Stimulated activated CD4-positive, alpha-beta T cell treated with anti-CD3 and anti-CD28 coated beads, Interleukin-4, amount 100 ng/mL, for 24 hours (primary cell): ENCODE data around the gene GTF2A2.
"Not testable (repeated sequence)": the region's sequence is repeated elsewhere in the genome, so short reads cannot be mapped to it uniquely, and the experiment has no call there.

Source experiments
- DNase-seq: peaks from one replicate; pipeline ENCODE4 v3.0.0-alpha.2; 2020

The GTF2A2 gene

DNA sequence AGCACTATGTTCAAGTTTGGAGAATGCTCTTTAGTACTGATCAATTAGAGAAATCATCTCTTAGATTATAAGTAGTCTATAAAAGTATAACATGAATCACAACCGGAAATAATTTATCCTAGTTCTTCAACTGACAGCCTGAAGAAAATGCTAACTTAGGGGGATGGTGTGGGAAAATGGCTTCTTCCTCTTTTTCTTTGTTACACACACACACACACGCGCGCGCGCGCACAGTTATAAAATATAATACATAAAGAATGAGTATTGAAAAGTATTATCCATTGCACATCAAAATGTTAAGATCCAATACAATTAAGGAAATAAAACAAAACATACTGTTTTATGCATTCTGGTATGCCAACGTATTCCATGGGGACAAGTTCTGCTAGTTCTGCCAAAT, 11.2 kb upstream of the GTF2A2 start:
- no peak for DNase-seq

DNA sequence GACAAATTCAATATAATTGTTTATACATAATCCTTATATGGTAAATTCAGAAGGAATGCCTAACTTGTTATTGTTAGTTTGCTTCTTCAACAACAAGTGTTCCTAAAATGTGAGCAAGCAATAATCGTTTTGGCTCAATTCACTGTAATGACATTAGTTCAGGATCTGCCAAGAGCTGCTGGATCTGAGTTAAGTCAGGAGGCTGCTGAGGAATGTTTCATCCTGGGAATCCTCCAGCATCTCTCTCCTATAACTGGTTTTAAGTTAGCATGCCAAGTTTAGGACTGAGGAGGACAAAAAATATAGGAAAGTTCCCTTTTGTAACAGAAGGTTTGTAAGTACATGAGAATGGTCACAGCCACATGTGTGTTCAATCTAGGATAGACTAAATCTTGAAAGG, 4.9 kb upstream of the GTF2A2 start:
- no peak for DNase-seq

DNA sequence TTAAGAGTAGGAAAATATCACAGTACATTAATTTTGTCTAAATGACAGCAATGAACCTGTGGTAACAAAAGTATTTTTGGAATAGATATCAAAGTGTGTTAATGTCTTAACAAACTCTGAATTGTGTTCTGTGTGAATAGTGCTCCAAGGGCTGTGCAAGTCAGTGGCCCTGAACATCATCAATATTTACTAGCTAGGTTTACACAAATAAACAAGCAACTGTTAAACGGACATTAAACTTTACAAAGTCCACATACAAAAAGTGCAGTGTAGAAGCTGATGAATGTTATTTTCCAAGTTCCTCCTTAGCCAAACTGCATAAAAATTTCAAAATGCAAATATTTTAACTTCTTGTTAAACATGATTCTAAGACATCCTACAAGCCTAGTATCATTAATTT, 2.1 kb upstream of the GTF2A2 start:
- no peak for DNase-seq

DNA sequence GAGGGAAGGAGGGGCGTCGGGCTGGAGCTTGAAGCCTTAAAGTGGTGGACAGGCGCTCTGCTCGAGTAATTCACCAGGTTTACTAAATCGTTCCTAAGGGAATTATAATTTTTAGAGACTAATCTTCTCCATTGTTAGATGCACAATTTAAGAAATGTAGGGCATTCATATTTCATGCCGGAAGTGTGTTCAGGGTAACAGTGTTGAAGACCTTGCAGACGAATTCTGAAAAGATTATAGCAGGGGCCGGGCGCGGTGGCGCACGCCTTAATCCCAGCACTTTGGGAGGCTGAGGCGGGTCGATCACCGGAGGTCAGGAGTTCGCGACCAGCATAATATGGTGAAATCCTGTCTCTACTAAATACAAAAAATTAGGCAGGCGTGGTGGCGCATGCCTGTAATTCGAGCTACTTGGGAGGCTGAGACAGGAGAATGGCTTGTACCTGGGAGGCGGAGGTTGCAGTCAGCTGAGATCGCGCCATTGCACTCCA, 365 bp upstream of the GTF2A2 start:
- DNase-seq = no peak

DNA sequence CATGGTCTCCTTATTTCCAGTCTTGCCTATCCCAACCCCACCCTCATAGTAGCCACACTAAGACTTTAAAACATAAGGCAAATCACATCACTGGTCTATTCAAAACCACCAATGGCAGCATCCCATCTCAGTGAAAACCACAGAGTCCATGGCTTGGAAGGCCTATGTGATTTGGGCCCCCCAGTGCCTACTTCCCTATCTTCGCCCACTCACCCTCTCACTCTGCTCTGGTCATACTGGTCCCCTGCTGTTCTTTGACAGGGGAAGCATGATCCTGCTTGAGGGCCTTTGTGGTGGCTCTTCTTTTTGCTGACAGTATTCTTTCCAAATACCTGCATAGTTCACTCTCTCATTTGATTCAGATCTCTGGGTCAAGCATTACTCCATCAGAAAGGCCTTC, 3.3 kb downstream of the GTF2A2 start:
- DNase-seq = no peak

DNA sequence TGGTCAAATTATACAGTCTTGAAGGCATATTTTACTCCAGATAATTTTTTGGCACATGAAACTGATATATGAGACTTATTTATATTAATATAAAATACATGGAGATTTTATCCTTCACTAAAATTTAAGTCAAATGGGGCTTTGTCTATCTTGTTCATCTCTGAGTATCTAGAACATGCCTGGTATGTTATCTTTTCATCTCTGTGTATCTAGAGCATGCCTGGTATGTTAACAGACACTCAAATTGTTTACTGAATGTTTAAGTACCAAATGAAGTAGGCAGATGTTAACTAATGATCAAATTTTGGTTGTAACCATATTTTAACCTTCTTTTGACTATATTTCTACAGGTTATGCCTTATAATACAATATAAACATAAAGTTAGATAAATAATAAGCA, 7.7 kb downstream of the GTF2A2 start:
- DNase-seq = no peak

DNA sequence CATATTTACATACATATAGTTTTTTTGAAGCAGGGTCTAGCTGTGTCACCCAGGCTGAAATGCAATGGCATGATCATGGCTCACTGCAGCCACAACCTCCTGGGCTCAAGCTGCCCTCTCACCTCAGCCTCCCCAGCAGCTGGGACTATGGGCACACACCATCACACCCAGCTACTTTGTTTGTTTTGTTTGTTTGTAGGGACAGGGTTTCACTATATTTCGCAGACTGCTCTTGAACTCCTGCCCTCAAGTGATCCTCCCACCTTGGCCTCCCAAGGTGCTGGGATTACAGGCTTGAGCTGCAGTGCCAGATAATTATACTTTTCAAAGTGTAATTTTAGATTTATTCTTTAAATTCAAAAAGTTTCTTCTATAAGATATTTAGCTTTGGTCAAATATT, 10.2 kb downstream of the GTF2A2 start:
- no peak for DNase-seq

DNA sequence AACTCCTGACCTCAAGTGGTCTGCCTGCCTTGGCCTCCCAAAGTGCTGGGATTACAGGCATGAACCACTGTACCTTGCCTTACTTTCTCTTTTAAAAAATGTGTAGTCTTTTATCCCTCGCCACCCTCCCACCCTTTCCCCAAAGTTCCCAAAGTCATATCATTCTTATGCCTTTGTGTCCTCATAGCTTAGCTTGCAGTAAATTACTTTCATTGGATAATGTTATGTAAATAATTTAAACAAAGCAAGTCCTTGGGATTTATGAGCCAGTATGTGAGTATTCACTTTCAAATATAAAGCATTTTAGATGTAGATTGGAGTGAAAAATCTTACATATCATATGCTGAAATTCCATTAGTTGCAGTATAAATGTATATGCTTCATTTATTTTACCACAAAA, 11.0 kb downstream of the GTF2A2 start:
- no peak for DNase-seq

DNA sequence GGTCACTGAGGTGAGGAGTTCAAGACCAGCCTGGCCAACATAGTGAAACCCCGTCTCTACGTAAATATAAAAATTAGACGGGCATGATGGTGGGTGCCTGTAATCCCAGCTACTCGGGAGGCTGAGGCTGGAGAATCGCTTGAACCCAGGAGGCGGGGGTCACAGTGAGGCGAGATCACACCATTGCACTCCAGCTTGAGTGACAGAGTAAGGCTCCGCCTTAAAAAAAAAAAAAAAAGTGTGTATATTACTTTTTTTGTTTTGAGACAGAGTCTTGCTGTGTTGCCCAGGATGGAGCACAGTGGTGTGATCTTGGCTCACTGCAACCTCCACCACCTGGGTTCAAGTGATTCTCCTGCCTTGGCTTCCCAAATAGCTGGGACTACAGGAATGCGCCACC, 11.5 kb downstream of the GTF2A2 start:
- DNase-seq = not testable (repeated sequence)

DNA sequence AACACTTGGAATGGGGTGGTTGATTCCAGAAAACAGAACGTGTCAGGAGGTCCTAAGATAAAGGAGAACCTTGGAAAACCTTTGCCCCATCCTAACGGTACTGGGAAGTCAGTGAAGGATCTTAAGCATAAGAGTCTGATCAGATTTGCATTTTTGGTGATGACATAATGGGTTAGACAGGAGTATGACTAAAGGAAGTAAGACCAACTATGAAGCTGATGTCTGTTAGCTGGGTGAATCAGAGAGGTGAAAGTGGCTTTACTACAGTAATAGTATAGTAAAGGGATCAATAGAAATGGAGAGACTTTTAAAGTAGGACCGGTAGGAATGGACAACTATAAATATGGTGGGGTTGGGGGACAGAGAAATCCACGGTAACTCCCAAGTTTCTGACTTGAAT, 12.6 kb downstream of the GTF2A2 start:
- no peak for DNase-seq

DNA sequence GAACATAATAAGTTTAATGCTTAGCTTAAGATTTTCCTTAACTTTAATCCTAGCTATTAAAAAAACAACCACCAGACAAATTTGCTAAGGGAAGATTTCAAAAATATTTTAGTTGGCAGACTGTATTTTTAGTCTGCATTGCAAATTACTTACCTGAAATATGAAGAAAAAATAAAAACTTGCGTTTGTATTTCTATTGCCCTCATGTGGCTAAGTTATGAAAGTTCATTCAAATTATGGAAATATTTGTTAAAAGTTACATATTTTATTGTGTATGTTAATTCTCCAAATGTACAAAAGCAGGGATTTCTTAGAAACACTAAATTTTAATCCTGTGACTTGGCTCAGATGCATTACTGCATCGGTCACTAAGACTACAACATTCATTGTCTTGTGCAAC, 15.0 kb downstream of the GTF2A2 start:
- no peak for DNase-seq

DNA sequence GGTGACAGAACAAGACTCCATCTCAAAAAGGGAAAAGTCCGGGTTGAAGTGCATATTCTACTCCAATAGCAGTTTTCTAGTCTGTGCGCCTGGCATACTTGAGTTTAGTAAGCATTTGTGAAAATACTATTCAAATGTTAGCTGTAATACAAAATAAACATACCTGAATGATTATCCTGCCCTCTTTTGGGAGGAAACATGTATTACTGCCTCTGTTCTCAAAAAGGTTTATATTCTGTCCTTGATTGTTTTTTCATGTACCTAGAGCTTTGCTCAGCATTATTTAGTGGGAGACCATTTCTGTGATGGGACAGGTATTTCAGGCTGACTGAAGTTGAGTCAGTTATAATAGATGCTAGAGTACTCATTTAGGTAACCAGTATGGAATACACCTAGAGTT, 19.8 kb downstream of the GTF2A2 start:
- not testable (repeated sequence) for DNase-seq

DNA sequence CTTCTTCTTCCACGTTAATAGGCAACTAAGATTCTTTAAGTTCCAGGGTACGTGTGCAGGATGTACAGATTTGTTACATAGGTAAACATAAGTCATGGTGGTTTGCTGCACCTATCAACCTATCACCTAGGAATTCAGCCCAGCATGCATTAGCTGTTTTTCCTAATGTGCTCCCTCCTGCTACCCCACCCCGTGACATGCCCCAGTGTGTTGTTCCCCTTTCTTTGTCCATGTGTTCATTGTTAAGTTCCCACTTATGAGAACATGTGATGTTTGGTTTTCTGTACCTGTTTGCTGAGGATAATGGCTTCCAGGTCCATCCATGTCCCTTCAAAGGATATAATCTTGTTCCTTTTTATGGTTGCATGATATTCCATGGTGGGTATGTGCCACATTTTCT, 21.1 kb downstream of the GTF2A2 start:
- DNase-seq = no peak

DNA sequence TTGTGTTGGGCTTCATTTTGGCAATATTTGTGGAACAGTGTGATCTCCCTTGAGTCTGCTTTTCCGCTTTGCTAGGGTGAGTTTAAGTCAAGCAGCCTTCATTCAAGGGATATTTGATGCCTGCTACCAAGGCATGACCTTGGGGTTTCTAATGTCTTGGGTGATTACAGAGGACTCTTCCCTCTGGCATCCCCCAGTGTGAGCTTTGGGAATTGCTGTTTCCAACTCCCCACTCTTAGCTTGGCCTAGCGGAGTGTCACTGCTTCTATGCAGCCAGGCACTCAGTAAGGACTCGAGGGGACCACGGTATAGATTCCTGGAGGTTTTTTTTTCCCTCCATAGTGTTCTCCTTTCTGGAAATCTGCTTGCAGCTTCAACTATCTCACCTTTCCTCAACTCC, 24.6 kb downstream of the GTF2A2 start:
- no peak for DNase-seq

DNA sequence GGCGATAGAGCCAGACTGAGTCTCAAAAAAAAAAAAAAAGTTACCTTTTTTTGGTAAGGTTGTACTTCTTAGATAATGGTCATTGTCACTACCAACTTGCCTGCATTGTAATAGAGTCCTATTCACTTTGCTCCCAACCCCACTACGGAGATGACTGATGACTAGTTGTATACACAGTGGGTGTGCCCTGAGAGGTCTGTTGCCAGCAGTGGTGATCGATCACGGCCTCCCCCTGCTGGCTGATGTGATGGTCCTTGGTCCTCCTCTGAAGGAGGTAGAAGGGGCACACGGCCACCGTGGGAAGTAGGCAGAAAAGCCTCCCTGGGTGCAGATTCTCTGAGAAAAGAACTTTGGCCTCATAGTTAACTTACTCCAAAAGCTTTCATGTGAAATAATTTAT, 35.0 kb downstream of the GTF2A2 start:
- DNase-seq = peak; percentile 44

DNA sequence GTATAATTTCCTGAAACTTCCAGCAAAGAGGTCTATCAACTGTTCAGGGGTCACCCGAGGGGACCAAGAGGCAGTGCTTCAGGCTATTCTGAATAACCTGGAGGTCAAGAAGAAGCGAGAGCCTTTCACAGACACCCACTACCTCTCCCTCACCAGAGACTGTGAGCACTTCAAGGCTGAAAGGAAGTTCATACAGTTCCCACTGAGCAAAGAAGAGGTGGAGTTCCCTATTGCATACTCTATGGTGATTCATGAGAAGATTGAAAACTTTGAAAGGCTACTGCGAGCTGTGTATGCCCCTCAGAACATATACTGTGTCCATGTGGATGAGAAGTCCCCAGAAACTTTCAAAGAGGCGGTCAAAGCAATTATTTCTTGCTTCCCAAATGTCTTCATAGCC, 38.9 kb downstream of the GTF2A2 start:
- no peak for DNase-seq

DNA sequence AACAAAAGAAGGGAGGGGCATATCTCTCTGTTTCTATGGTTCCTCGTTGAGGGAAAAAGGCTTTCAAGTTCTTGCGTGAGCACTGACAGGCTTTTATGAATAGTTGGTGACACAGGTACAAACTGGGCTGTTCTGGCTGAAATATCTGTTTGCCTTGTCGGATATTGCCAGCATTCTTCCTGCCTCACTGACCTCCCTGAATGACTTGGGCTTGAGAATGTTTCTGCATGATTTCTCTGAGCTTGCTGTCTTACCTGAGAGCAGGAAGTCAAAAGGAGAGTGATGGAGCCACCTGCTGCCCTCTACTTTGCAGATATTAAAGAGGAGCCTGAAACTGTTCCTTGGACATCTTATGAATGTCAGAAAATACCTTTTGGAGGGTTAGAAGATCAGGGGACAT, 40.9 kb downstream of the GTF2A2 start:
- no peak for DNase-seq

DNA sequence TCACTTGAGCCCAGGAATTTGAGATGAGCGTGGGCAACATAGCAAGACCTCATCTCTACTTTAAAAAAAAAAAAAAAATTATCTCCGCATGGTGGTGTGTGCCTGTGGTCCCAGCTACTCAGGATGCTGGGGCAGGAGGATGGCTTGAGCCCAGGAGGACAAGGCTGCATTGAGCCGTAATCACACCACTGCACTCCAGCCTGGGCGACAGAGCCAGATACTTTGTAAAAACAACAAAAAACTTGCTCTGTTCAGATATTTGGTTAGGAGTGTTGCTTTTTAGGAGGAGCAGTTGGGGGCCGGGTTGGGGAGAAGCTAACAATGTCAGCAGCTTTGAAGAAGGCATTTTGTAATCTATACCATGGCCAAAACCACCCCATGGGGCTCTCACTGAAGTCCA, 41.7 kb downstream of the GTF2A2 start:
- no peak for DNase-seq

DNA sequence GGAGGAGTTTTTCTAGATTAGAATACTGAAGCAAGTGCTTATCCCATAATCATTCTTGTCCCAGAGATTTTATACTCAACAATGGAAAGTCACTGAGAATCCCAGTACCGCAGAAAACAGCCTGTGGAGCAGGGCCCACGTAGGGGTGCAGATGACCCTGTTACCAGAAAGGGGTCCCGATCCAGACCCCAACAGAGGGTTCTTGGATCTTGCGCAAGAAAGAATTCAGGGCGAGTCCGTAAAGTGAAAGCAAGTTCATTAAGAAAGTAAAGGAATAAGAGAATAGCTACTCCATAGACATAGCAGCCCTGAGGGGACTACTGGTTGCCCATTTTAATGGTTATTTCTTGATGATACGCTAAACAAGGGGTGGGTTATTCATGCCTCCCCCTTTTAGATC, 43.2 kb downstream of the GTF2A2 start:
- no peak for DNase-seq

DNA sequence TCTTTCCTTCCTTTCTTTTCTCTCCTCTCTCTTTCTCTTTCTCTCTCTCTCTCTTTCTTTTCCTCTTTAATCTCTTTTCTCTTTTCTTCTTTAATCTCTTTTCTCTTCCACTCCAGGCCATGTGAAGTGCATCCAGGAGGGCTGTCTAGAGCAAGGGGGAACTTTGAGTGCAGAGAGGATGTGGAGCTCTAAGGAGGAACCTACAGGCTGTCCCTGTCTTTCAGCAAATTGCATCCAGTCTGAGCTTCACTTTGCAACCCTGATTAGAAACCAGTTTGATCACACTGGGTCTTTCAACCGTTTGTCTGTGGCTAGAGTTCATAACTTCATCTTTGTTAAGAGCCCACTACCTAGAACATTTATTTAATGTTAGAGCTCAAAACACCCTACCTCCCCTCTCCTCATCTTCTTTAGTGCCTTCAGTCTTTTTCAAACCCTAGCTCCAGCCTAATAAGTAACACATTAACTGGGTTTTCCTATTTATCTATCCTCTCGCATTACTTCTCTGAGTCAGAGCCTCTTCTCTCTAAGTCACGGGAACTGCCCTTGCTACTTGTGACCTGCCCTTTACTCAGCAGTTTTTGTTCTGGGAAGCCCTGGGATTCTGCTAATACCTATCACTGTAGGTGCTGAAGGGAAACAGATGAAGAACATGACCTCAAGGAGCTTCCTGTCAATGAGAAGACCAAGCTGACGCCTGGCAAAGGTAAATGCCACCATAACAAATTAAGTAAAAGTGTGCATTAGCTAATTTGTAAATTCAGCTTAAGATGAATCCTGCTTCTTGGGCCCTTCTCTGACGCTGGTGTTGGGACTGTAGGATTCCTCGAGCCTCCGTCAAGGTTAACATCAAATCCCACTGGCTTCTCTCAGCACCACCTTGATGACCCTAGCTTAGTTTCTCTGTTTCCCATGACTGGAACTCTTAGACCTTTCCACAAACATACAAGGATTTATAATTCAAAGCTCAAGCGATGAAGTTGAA, 45.7 kb downstream of the GTF2A2 start, which contains the start of gene GCNT3:
GCNT3 (plus strand) TSS at position 508 of the 985 bp plus-strand sequence. CDS start 6,456 bp downstream, outside the sequence.
- no peak for DNase-seq

DNA sequence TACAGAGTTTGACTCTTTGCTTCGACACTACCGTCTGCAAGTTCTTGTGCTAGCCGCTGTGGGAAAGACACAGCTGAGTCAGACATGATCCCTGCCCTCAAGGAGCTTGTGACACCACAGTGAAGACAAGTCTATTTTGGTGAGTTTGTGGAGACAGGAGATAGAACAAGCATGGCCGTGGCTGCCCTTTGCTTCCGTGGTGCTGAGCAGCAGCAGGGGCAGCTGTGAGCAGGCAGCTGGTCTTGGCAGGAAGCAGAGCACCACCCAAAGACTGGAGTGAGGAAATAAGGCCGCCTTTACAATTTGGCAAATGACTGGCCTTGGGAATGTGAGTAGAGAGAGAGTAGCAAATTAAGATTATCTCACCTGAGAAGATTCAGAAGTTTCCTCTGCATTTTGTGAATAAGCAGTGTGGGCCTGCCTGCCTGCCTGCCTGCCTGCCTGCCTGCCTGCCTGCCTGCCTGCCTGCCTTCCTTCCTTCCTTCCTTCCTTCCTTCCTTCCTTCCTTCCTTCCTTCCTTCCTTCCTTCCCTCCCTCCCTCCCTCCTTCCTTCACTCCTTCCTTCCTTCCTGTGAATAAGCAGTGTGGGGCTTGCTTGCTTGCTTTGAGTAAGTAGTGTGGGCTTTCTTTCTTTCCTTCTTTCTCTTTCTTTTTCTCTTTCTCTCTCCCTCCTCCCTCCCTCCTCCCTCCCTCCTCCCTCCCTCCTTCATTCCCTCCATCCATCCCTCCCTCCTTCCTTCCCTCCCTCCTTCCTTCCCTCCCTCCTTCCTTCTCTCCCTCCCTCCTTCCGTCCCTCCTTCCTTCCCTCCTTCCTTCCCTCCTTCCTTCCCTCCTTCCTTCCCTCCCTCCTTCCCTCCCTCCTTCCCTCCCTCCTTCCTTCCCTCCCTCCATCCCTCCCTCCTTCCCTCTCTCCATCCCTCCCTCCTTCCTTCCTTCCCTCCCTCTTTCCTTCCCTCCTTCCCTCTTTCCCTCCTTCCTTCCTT, 47.3 kb downstream of the GTF2A2 start:
- DNase-seq = no peak

DNA sequence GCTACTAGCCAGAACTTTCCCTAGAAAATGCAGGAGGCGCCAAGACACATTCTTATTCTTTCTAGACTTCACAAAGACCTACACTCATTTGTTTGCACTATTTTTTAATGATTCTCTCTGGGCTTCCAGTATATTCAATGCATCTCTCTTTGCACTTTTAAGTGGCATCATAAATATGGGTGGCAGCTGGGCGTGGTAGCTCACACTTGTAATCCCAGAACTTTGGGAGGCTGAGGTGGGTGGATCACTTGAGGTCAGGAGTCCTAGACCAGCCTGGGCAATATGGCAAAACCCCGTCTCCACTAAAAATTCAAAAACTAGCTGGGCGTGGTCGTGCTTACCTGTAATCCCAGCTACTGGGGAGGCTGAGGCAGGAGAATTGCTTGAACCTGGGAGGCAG, 51.3 kb downstream of the GTF2A2 start:
- DNase-seq = no peak

DNA sequence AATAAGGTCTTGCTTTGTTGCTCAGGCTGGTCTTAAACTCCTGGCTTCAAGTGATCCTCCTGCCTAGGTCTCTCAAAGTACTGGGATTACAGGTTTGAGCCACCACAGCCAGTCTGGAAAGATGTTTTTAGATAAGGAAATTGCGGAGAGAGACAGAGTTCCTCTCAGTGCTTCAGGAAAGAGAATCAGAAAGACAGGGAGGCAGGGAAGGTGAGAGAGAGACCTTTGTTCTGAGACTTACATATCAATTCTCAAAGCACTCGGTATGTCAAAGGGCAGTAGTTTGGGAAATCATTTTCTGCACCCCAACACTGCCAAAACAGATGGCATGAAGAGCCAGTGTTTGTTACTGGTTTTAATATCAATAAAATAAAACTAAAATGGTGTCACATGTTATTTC, 58.9 kb downstream of the GTF2A2 start:
- no peak for DNase-seq
